B cell (primary cell): Measurements from ENCODE around the gene TP53AIP1. TPM values are rescaled to one million over a fixed set of nuclear protein-coding genes. Genes with fewer than 3 reads are reported as not detected.

Experiments
- ATAC-seq: fragments of 200-7000 bp; cut with Tn5 transposase; one replicate; pipeline ENCODE4 v1.10.0; 2021; ENCODE audit warnings: low read depth, mild to moderate bottlenecking, moderate number of reproducible peaks, moderate library complexity
- CTCF ChIA-PET: fragments of 350-600 bp; sonication (Branson Sonifier 250); formaldehyde crosslinking; loops from one replicate; lab custom pipeline; 2021; ENCODE audit warnings: antibody characterized with exemption, inconsistent platforms; lab: Charles Lee
- POLR2A ChIA-PET: fragments of 350-600 bp; sonication (Branson Sonifier 250); formaldehyde crosslinking; loops from one replicate; lab custom pipeline; 2021; ENCODE audit warnings: antibody characterized with exemption; lab: Charles Lee
- DNase-seq: peaks from one replicate; pipeline ENCODE4 v3.0.0; 2013
- H2AFZ ChIP-seq: 2 replicates; pipeline ENCODE4 v1.6.1; 2012; ENCODE audit warnings: mild to moderate bottlenecking, low read depth, low read length; ENCODE audit not compliant: insufficient read depth, poor library complexity, severe bottlenecking
- H3K27ac ChIP-seq, 2 donors: 1 replicate in 1 of 2; 2 replicates in 1 of 2; pipeline ENCODE4 v1.5.1; 2012 to 2013; ENCODE audit warnings: low read length in 2 of 2, mild to moderate bottlenecking in 2 of 2, moderate library complexity in 1 of 2
- H3K27me3 ChIP-seq, 4 experiments: fragments of 200-600 bp in 1 of 4; sonication (generic) in 1 of 4; replicated peaks in 1 of 4; 1 replicate in 2 of 4; 2 replicates in 2 of 4; pipeline versions ENCODE4 v1.6.1 to v1.7.0; 2013 to 2016; ENCODE audit warnings: low read length in 3 of 4, mild to moderate bottlenecking in 2 of 4, mixed read lengths in 1 of 4, moderate library complexity in 1 of 4; ENCODE audit not compliant: insufficient read depth in 4 of 4, control insufficient read depth in 3 of 4; ENCODE audit errors: control extremely low read depth in 1 of 4
- H3K36me3 ChIP-seq, 2 experiments: replicated peaks in 1 of 2; 1 replicate in 1 of 2; 2 replicates in 1 of 2; pipeline versions ENCODE4 v1.6.1 to v1.7.1; 2013; ENCODE audit warnings: low read length in 1 of 2; ENCODE audit not compliant: insufficient read depth in 2 of 2, control insufficient read depth in 1 of 2; ENCODE audit errors: control extremely low read depth in 1 of 2, extremely low read depth in 1 of 2
- H3K4me1 ChIP-seq, 2 donors: fragments of 200-600 bp in 1 of 2; sonication (generic) in 1 of 2; 1 replicate in 1 of 2; 2 replicates in 1 of 2; pipeline versions ENCODE4 v1.5.1 to v1.6.1; 2013 to 2017; ENCODE audit warnings: low read length in 2 of 2; ENCODE audit not compliant: control insufficient read depth in 2 of 2, insufficient read depth in 2 of 2
- H3K4me2 ChIP-seq: replicated peaks from 2 replicates; pipeline ENCODE3; 2012; ENCODE audit warnings: mild to moderate bottlenecking, low read depth, low read length; ENCODE audit not compliant: poor library complexity, severe bottlenecking
- H3K4me3 ChIP-seq, 5 experiments: fragments of 200-600 bp in 1 of 5; sonication (generic) in 1 of 5; 1 replicate in 3 of 5; 2 replicates in 2 of 5; pipeline versions ENCODE4 v1.5.1 to v1.7.0; 2011 to 2016; ENCODE audit warnings: low read length in 4 of 5, mild to moderate bottlenecking in 4 of 5, low read depth in 2 of 5, control low read depth in 1 of 5, moderate library complexity in 1 of 5; ENCODE audit not compliant: insufficient read depth in 1 of 5; ENCODE audit errors: control extremely low read depth in 1 of 5, extremely low read depth in 1 of 5
- H3K79me2 ChIP-seq: fragments of 200-600 bp; sonication (generic); one replicate; pipeline ENCODE4 v1.6.0; 2016; ENCODE audit warnings: low read length; ENCODE audit not compliant: control insufficient read depth, insufficient read depth
- H3K9ac ChIP-seq: fragments of 200-600 bp; sonication (generic); 2 replicates; pipeline ENCODE4 v1.6.1; 2017; ENCODE audit warnings: mild to moderate bottlenecking, low read length, moderate library complexity
- H3K9me3 ChIP-seq, 3 donors: one replicate each; pipeline versions ENCODE4 v1.6.1 to v1.7.1; 2013; ENCODE audit warnings: low read length in 2 of 3; ENCODE audit not compliant: control insufficient read depth in 2 of 3, insufficient read depth in 1 of 3; ENCODE audit errors: control extremely low read depth in 1 of 3
- H4K20me1 ChIP-seq: 2 replicates; pipeline ENCODE4 v1.6.0; 2012; ENCODE audit warnings: mild to moderate bottlenecking, low read length; ENCODE audit not compliant: insufficient read depth, control insufficient read depth, poor library complexity, severe bottlenecking
- H3K27ac Mint-ChIP-seq: one replicate; pipeline ENCODE4 v1.8.0; 2021; ENCODE audit warnings: mixed read lengths
- H3K27me3 Mint-ChIP-seq: one replicate; pipeline ENCODE4 v1.8.0; 2021; ENCODE audit warnings: mixed read lengths
- H3K4me1 Mint-ChIP-seq: one replicate; pipeline ENCODE4 v1.8.0; 2021; ENCODE audit warnings: mixed read lengths
- H3K4me3 Mint-ChIP-seq: one replicate; pipeline ENCODE4 v1.8.0; 2021; ENCODE audit warnings: mixed read lengths
- H3K9me3 Mint-ChIP-seq: one replicate; pipeline ENCODE4 v1.8.0; 2022; ENCODE audit warnings: mixed read lengths; ENCODE audit not compliant: insufficient read depth
- CTCF ChIP-seq: fragments of 200-600 bp; IDR thresholded peaks from one replicate; pipeline ENCODE4 v1.8.0; 2022; ENCODE audit warnings: antibody characterized with exemption, mild to moderate bottlenecking
- EZH2 ChIP-seq: IDR thresholded peaks from 2 replicates; pipeline ENCODE4 v1.6.1; 2012; ENCODE audit warnings: borderline replicate concordance, low read depth, mild to moderate bottlenecking, moderate library complexity, low read length; ENCODE audit not compliant: insufficient read depth, poor library complexity, severe bottlenecking
- WGBS: methylation state at CpG from one replicate; pipeline ENCODE4 v1.1.5; 2013; ENCODE audit warnings: missing lambda C conversion rate; ENCODE audit not compliant: insufficient coverage; 5-methylcytosine and 5-hydroxymethylcytosine counted together
- intact Hi-C: fragments of 100-400 bp; cut with micrococcal nuclease; formaldehyde crosslinking; loops from one replicate; pipeline ENCODE4 v1.10.0; 2022
- polyA plus RNA-seq: library from polyadenylated mRNA; depleted of rRNA; stranded (reverse); fragments of >200 nt; gene quantifications from 2 replicates; pipeline ENCODE4 v1.2.3, GENCODE V29; 2012
- total RNA-seq, 2 donors: library from RNA; stranded (reverse); fragments of 120-200 nt in 1 of 2; gene quantifications; 1 replicate in 1 of 2; 2 replicates in 1 of 2; pipeline versions ENCODE4 v1.2.3 to v1.2.4, GENCODE V29; 2013 to 2022

TP53AIP1 gene
- total and polyA plus RNA-seq, 2 donors (not counting 1 experiment from before 2014, with no cell fraction given), result 0.04 to 0.12 TPM

- no peaks in the 10 kb centered on the region for H4K20me1 ChIP-seq
- ChIA-PET CTCF (interaction anchor here (1.1 kb wide), 1 partner anchor 9 kb away, joined by 3 read pairs; no protein-coding TSS in a partner anchor), POLR2A (no interaction called here)
- peak; percentile 41 for DNase-seq
- peak overlapping the region; percentile 50 for H3K4me3 Mint-ChIP-seq
- no peaks in the 10 kb centered on the region for H3K79me2 ChIP-seq
- no peaks in the 10 kb centered on the region for H3K9me3 ChIP-seq
- no peak overlapping the region for H3K4me3 ChIP-seq
- H3K9me3 Mint-ChIP-seq, result no peaks in the 10 kb centered on the region
- H3K27me3 Mint-ChIP-seq, result peaks cover 9% of the 10 kb centered on the region
- H3K27ac Mint-ChIP-seq, result peak overlapping the region; percentile 18
- H3K4me2 ChIP-seq, result peak overlapping the region; percentile 41
- peak; percentile 56 for ATAC-seq
- no peak for TF ChIP-seq CTCF
- TF ChIP-seq EZH2, result no peak
- peak overlapping the region; percentile 9 for H3K9ac ChIP-seq
- H3K27me3 ChIP-seq, result no peaks in the 10 kb centered on the region
- 0% methylated on average over 2 of the region's 4 CpGs for WGBS
- peaks cover 12% of the 10 kb centered on the region for H3K4me1 Mint-ChIP-seq
- H3K4me1 ChIP-seq, result peaks cover 6 to 7% of the 10 kb centered on the region in 2 donors
- no peak overlapping the region for H3K27ac ChIP-seq
- H2AFZ ChIP-seq, result peak overlapping the region; percentile 16
- intact Hi-C loops, result no loop called here
- peaks cover 2 to 5% of the 10 kb centered on the region in 2 experiments for H3K36me3 ChIP-seq
Observed at GRCh38 chr11:128965485-128965884, 22.8 kb upstream of the TP53AIP1 start.

- 96% methylated on average over 3 of the region's 7 CpGs for WGBS
- no peak overlapping the region for H2AFZ ChIP-seq
- DNase-seq (no peak), ATAC-seq (no peak)
- Mint-ChIP-seq H3K9me3 (no peaks in the 10 kb centered on the region), H3K4me3 (no peak overlapping the region), H3K4me1 (peaks cover 12% of the 10 kb centered on the region), H3K27me3 (peaks cover 6% of the 10 kb centered on the region), H3K27ac (no peak overlapping the region)
- CTCF ChIA-PET, result interaction anchor here (1.1 to 3.1 kb wide), 4 partner anchors 8 to 808 kb away, joined by 3 to 12 read pairs (median 3); no protein-coding TSS in a partner anchor
- no peak overlapping the region for H3K27ac ChIP-seq
- H3K4me3 ChIP-seq, result no peak overlapping the region
- no peaks in the 10 kb centered on the region for H3K79me2 ChIP-seq
- intact Hi-C loops, result no loop called here
- POLR2A ChIA-PET, result no interaction called here
- no peaks in the 10 kb centered on the region for H3K9me3 ChIP-seq
- TF ChIP-seq EZH2 (no peak), CTCF (no peak)
- H3K9ac ChIP-seq, result no peak overlapping the region
- H3K27me3 ChIP-seq, result no peaks in the 10 kb centered on the region
- no peak overlapping the region for H3K4me2 ChIP-seq
- H4K20me1 ChIP-seq, result no peaks in the 10 kb centered on the region
- peaks cover under 1 to 2% of the 10 kb centered on the region in 2 experiments for H3K36me3 ChIP-seq
- peaks cover 6 to 7% of the 10 kb centered on the region in 2 donors for H3K4me1 ChIP-seq
Observed at GRCh38 chr11:128964463-128964930, 21.8 kb upstream of the TP53AIP1 start.
